ENCODE measurements around the gene KRT81.

Gene KRT81

GRCh38 chr12:52291267-52291935 is at the start of gene KRT81:
Gene KRT81 (minus strand): TSS chr12:52291534. CDS start chr12:52291465, 69 bp downstream.
- in situ Hi-C loops (cut with HindIII; ENCODE audit: low sequenced_read_pairs), result loop anchor here (5.0 kb wide), 1 partner anchor 36 kb away; no protein-coding TSS in a partner anchor

- in situ Hi-C loops (cut with HindIII; ENCODE audit: low sequenced_read_pairs), result no loop called here
Observed at GRCh38 chr12:52338241-52338960, 47.1 kb upstream of the KRT81 start.

GRCh38 chr12:52337054-52337453 is 45.7 kb upstream of the KRT81 start:
- in situ Hi-C loops (cut with HindIII; ENCODE audit: low sequenced_read_pairs), result no loop called here

GRCh38 chr12:52336641-52337040 is 45.3 kb upstream of the KRT81 start:
- in situ Hi-C loops (cut with HindIII; ENCODE audit: low sequenced_read_pairs), result no loop called here

- in situ Hi-C loops (cut with HindIII; ENCODE audit: low sequenced_read_pairs), result no loop called here
Observed at GRCh38 chr12:52335598-52336262, 44.4 kb upstream of the KRT81 start.

GRCh38 chr12:52334185-52334584 is 42.9 kb upstream of the KRT81 start:
- in situ Hi-C loops (cut with HindIII; ENCODE audit: low sequenced_read_pairs), result no loop called here

GRCh38 chr12:52333321-52333720 is 42.0 kb upstream of the KRT81 start:
- in situ Hi-C loops (cut with HindIII; ENCODE audit: low sequenced_read_pairs), result no loop called here

- in situ Hi-C loops (cut with HindIII; ENCODE audit: low sequenced_read_pairs), result no loop called here
Observed at GRCh38 chr12:52332381-52332780, 41.0 kb upstream of the KRT81 start.

- in situ Hi-C loops (cut with HindIII; ENCODE audit: low sequenced_read_pairs), result no loop called here
Observed at GRCh38 chr12:52331833-52332232, 40.5 kb upstream of the KRT81 start.

- in situ Hi-C loops (cut with HindIII; ENCODE audit: low sequenced_read_pairs), result no loop called here
Observed at GRCh38 chr12:52331039-52331438, 39.7 kb upstream of the KRT81 start.

GRCh38 chr12:52327830-52328500 is 36.6 kb upstream of the KRT81 start:
- in situ Hi-C loops (cut with HindIII; ENCODE audit: low sequenced_read_pairs), result loop anchor here (5.0 kb wide), 1 partner anchor 36 kb away; the partner anchor contains the start of gene KRT81

- in situ Hi-C loops (cut with HindIII; ENCODE audit: low sequenced_read_pairs), result loop anchor here (5.0 kb wide), 1 partner anchor 35 kb away; the partner anchor contains the start of gene KRT81
Observed at GRCh38 chr12:52327052-52327829, 35.9 kb upstream of the KRT81 start.

- in situ Hi-C loops (cut with HindIII; ENCODE audit: low sequenced_read_pairs), result no loop called here
Observed at GRCh38 chr12:52324153-52324444, 32.8 kb upstream of the KRT81 start.

- in situ Hi-C loops (cut with HindIII; ENCODE audit: low sequenced_read_pairs), result no loop called here
Observed at GRCh38 chr12:52323416-52324152, 32.2 kb upstream of the KRT81 start.

GRCh38 chr12:52323001-52323400 is 31.7 kb upstream of the KRT81 start:
- in situ Hi-C loops (cut with HindIII; ENCODE audit: low sequenced_read_pairs), result no loop called here

GRCh38 chr12:52322069-52322468 is 30.7 kb upstream of the KRT81 start:
- in situ Hi-C loops (cut with HindIII; ENCODE audit: low sequenced_read_pairs), result no loop called here

GRCh38 chr12:52321418-52321817 is 30.1 kb upstream of the KRT81 start:
- in situ Hi-C loops (cut with HindIII; ENCODE audit: low sequenced_read_pairs), result no loop called here

GRCh38 chr12:52320784-52321400 is 29.6 kb upstream of the KRT81 start, which contains the start of gene KRT83:
Gene KRT83 (minus strand): TSS chr12:52321398. CDS start chr12:52321335, 63 bp downstream.
- in situ Hi-C loops (cut with HindIII; ENCODE audit: low sequenced_read_pairs), result no loop called here

GRCh38 chr12:52319097-52319496 is 27.8 kb upstream of the KRT81 start:
- in situ Hi-C loops (cut with HindIII; ENCODE audit: low sequenced_read_pairs), result no loop called here
